Fibroblast of peridontal ligament (primary cell): ENCODE results near the gene DGLUCY.
"Not testable (repeated sequence)": the region's sequence is repeated elsewhere in the genome, so short reads cannot be mapped to it uniquely, and the experiment has no call there.

ENCODE experiments used
- DNase-seq: peaks from one replicate; pipeline ENCODE4 v3.0.0-alpha.2; 2010; ENCODE audit errors: extremely low read depth

The DGLUCY gene

GRCh38 chr14:91138511-91139359, 24.9 kb downstream of the DGLUCY start:
- no peak for DNase-seq

GRCh38 chr14:91139776-91140175, 25.9 kb downstream of the DGLUCY start:
- no peak for DNase-seq

- no peak for DNase-seq
Measured at GRCh38 chr14:91140672-91141071, 26.8 kb downstream of the DGLUCY start.

- no peak for DNase-seq
Measured at GRCh38 chr14:91142214-91142668, 28.4 kb downstream of the DGLUCY start.

GRCh38 chr14:91143862-91144261, 30.0 kb downstream of the DGLUCY start:
- DNase-seq = peak; percentile 19

GRCh38 chr14:91144425-91145145, 30.7 kb downstream of the DGLUCY start:
- peak; percentile 84 for DNase-seq

GRCh38 chr14:91145391-91146160, 31.7 kb downstream of the DGLUCY start:
- no peak for DNase-seq

GRCh38 chr14:91146661-91147060, 32.8 kb downstream of the DGLUCY start:
- no peak for DNase-seq

GRCh38 chr14:91149462-91149861, 35.6 kb downstream of the DGLUCY start:
- DNase-seq = peak; percentile 100

GRCh38 chr14:91152499-91152898, 38.6 kb downstream of the DGLUCY start:
- DNase-seq = no peak

- DNase-seq = no peak
Measured at GRCh38 chr14:91153360-91153759, 39.5 kb downstream of the DGLUCY start.

- peak; percentile 64 for DNase-seq
Measured at GRCh38 chr14:91154851-91155625, 41.2 kb downstream of the DGLUCY start.

- no peak for DNase-seq
Measured at GRCh38 chr14:91155626-91156089, 41.8 kb downstream of the DGLUCY start.

GRCh38 chr14:91156142-91156666, 42.3 kb downstream of the DGLUCY start:
- not testable (repeated sequence) for DNase-seq

- DNase-seq = not testable (repeated sequence)
Measured at GRCh38 chr14:91156877-91157276, 43.0 kb downstream of the DGLUCY start.

GRCh38 chr14:91158091-91158790, 44.4 kb downstream of the DGLUCY start:
- no peak for DNase-seq

- no peak for DNase-seq
Measured at GRCh38 chr14:91159182-91159581, 45.3 kb downstream of the DGLUCY start.

- no peak for DNase-seq
Measured at GRCh38 chr14:91159906-91160305, 46.0 kb downstream of the DGLUCY start.

GRCh38 chr14:91163316-91163715, 49.4 kb downstream of the DGLUCY start:
- no peak for DNase-seq

- no peak for DNase-seq
Measured at GRCh38 chr14:91164676-91165075, 50.8 kb downstream of the DGLUCY start.
